GM10266 (cell line): ENCODE data around the gene SETBP1.

ENCODE experiments used
- DNase-seq: peaks from one replicate; pipeline ENCODE4 v3.0.0; 2012; ENCODE audit errors: extremely low spot score
- CTCF ChIP-seq: IDR thresholded peaks from 2 replicates; pipeline ENCODE4 v1.5.1; 2012; ENCODE audit warnings: mild to moderate bottlenecking, low read depth; ENCODE audit not compliant: control insufficient read depth, insufficient read depth; ENCODE audit errors: missing control alignments

The SETBP1 gene

GRCh38 chr18:45004546-45005080 lies 323.9 kb downstream of the SETBP1 start:
- DNase-seq, result no peak
- no peak for TF ChIP-seq CTCF

GRCh38 chr18:45006934-45007333 lies 326.2 kb downstream of the SETBP1 start:
- DNase-seq, result no peak
- TF ChIP-seq CTCF, result no peak

- no peak for DNase-seq
- no peak for TF ChIP-seq CTCF
Observed at GRCh38 chr18:45007531-45007930, 326.8 kb downstream of the SETBP1 start.

GRCh38 chr18:45008694-45009413 lies 328.2 kb downstream of the SETBP1 start:
- no peak for TF ChIP-seq CTCF
- no peak for DNase-seq

- no peak for TF ChIP-seq CTCF
- DNase-seq, result no peak
Observed at GRCh38 chr18:45009756-45010155, 329.1 kb downstream of the SETBP1 start.

GRCh38 chr18:45012286-45012685 lies 331.6 kb downstream of the SETBP1 start:
- TF ChIP-seq CTCF, result no peak
- no peak for DNase-seq

GRCh38 chr18:45014047-45014501 lies 333.4 kb downstream of the SETBP1 start:
- no peak for DNase-seq
- no peak for TF ChIP-seq CTCF
